ENCODE measurements around the gene PLEKHM3.

The PLEKHM3 gene, protein sequence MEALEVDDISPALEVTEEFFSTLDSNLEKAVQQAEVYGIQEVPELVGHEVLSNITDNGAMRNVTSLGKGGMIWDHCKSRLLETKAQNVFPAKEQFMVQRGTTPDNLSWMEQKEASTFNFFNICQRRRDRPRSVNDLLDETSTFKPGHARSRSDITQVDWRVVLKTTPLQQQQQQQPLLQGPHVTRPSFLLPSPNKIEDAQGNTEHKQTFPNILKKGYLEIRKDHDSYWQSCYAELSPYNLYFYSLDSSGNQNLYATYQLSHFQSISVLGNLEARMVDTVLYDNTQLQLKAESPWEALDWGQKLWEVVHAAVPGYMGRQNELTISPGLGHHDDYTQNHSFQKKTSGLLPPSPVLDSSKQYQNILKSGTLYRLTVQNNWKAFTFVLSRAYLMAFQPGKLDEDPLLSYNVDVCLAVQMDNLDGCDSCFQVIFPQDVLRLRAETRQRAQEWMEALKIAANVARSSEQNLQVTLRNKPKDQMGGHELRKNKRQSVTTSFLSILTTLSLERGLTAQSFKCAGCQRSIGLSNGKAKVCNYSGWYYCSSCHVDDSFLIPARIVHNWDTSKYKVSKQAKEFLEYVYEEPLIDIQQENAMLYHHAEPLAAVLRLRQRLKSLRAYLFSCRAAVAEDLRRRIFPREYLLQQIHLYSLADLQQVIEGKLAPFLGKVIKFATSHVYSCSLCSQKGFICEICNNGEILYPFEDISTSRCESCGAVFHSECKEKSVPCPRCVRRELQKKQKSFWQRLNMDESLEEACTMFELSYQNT

GRCh38 chr2:208025037-208025813 lies at the start of gene PLEKHM3:
Gene PLEKHM3 (minus strand): TSS chr2:208025527. CDS start chr2:208001639, 23,888 bp downstream.
- peak; percentile 96 for DNase-seq

DNA sequence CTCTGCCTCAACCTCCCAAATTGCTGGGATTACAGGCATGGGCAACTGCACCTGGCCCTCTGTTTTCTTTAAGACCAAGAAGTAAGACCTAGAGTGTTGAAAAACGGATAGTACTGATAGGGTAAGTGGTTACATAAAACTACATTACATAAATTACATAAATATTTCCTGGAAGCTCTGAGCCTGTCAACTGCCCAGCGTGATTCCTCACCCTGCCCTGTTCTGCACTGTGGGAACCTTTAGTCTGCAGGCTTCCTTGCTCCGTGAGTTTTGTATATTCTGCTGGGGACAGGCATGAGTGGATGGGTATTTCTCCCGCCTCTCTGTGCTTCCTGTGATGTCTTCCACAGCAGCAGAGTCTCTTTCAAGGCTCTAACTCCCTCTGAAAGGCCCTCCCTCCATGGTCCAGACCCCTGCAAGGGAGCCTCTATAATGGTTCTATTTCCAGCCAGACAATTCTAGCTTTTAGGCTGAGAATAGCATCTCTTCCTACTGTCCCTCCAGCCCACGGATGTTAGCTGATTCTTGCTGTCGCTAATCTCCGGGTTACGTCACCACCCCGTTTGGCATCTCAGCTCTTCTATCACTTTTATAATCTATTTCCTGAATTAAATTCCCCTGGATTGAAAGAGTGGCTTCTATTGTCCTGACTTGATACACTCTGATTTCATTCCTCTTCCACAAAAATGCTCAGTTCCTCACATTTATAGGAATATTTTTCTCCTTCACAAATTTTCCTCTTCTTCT lies 49.5 kb upstream of the PLEKHM3 start:
- DNase-seq, result no peak

DNA sequence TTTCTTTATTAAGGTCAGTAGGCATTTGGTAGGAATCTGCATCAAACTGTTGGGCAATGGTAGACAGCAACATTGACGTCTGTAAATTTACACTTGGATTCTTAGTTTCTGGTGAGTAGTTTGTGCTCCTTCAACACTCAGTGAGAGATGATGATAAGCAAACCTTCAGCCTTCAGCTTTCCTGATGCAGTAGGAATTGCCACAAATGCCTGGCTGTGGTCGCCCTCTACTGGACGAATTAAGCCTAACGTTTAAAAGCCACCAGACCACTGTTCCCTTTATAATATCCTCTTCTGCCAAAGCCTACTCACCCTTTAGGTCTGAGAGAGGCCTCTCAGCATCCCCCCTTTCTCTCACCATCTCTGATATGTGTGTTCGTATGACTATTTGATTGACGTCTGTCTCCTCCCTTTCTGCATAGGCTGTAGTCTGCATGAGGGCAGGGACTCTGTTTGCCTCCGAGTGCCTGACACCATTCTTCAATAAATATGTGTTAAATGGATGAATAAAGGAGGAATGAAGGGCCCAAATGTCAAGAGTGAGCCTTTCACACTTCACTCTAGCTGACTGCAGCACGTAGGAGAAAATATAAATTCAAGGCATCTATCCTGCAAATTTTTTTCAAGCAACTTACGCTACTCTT lies 47.0 kb upstream of the PLEKHM3 start:
- peak; percentile 70 for DNase-seq

- no peak for DNase-seq
Observed at GRCh38 chr2:208069186-208069585, 43.9 kb upstream of the PLEKHM3 start.

DNA sequence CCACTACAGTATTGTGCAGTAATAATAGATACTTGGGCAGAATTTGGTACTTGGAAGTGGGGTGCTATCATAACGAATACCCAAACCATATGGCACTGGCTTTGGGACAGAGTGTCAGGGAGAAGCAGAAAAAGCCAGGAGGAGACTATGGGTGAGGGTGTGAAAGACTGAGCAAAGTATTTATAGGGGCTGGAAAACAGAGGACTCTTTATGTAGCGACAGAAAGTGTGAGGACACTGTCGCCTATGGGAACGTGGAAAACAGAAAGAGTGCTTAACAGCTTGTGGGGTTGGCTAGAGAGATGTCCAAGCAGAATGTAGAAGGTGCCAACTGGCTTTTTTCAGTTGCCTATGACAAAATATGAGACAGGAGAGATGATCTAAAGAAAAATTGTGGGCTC lies 40.7 kb upstream of the PLEKHM3 start:
- DNase-seq, result no peak

- DNase-seq, result no peak
Observed at GRCh38 chr2:208065476-208065875, 40.1 kb upstream of the PLEKHM3 start.

DNA sequence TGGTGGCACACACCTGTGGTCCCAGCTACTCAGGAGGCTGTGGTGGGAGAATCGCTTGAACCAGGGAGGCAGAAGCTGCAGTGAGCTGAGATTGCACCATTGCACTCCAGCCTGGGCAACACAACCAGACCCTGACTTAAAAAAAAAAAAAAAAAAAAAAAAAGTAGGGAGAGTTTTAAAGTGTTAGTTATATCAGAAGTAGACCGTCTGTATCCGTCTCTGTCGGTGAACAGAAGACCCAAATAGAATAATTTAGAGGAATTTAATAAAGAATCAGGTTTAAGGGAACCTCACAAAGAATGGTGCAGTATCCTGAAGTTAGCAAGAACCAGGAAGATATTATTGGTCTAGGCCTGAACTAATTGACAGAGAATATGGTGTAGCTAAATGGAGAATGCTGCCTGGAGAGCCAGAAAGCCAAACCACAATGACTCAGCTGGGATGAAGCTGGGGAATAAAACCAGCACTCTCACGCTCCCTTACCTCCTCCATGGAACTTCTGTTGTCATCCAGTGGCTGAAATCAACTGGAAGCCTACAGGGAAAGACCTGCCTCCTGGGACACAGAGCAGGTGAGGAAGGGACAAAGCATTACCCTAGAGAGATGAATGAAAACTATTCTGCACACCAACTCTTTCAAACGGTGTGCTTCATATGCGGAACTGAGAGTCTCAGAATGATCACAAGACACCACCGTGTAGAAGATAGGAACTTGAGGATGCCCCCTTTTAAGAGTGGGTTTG lies 39.1 kb upstream of the PLEKHM3 start:
- no peak for DNase-seq

GRCh38 chr2:208062961-208063360 lies 37.6 kb upstream of the PLEKHM3 start:
- DNase-seq, result no peak

GRCh38 chr2:208062113-208062512 lies 36.8 kb upstream of the PLEKHM3 start:
- no peak for DNase-seq

DNA sequence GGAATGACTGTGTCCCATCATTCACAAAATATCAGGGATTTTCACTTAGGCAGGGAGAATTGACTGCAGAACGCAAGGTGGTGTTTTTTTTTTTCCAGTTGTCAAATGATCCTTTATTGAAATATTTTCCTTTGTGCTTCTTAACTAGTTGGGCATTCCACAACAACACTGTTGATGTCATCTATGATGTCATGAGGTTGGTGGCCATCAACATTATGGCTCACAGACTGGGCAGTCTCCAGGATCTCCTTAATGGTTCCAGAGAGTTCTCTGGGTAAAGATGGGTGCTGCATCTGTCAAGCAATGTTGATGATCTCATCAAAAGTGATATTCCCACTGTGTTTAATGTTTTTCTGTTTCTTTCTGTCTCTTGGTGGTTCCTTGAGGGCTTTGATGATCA lies 31.8 kb upstream of the PLEKHM3 start:
- DNase-seq, result no peak

GRCh38 chr2:208049441-208049840 lies 24.1 kb upstream of the PLEKHM3 start:
- no peak for DNase-seq

- DNase-seq, result no peak
Observed at GRCh38 chr2:208049006-208049405, 23.7 kb upstream of the PLEKHM3 start.

GRCh38 chr2:208047840-208048239 lies 22.5 kb upstream of the PLEKHM3 start:
- no peak for DNase-seq

GRCh38 chr2:208046686-208047085 lies 21.4 kb upstream of the PLEKHM3 start:
- DNase-seq, result no peak

DNA sequence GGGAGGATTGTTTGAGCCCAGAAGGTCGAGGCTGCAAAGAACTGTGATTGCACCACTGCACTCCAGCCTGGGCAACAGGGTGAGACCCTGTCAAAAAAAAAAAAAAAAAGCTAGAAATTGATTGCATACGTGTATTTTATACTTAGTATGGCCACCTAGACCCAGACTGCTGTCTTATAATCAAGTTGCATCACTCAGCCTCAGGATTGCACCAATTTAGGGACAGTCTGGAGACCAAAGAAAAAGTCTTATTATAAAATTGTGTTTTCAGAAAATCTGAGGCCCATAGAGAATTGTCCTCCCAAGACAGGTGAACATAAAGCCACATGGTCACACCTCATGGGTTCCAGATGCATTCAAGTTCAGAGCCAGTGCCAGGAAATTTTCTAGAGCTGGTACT lies 17.1 kb upstream of the PLEKHM3 start:
- DNase-seq, result no peak

- no peak for DNase-seq
Observed at GRCh38 chr2:208042041-208042440, 16.7 kb upstream of the PLEKHM3 start.

GRCh38 chr2:208040199-208041171 lies 15.2 kb upstream of the PLEKHM3 start:
- peak; percentile 86 for DNase-seq

DNA sequence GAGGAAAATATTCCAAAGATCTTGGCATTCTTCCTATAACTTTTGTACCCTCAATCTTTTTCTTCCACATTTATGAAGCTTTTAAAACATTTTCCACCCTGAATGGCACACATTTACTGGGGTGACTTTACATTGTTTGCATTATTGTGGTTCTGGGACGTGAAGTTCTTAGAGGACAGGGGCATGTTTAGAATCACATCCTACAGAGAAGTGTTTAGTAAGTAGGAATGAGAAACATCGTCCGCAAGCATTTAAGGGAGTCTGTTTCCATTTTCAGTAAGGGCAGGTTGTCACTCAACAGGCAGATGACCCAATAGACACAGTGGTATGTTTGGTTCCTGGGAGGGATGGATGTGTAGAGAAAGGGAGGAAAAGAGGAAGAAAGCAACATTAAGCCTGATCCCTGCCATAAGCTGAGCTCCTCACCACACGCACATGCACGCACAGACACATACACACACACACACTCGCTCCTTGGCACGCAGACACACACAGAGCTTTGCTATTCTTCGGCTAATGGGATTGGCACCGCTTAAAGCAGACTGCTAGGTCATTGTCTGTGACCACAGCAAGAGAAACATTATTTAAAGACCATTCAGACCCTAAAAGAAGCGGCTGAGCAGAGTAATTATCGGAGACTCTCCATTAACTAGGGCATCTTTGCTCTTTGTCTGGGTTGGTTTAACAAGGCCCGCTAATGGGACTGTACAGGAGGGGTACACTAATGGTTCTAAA lies 14.2 kb upstream of the PLEKHM3 start:
- no peak for DNase-seq

All from activated CD8-positive, alpha-beta memory T cell treated with anti-CD3 and anti-CD28 coated beads for 24 hours (primary cell).